Measurements from ENCODE around the gene COPS6. TPM values are rescaled to one million over a fixed set of nuclear protein-coding genes. Genes with fewer than 3 reads are reported as not detected.
A peak's percentile ranks its signal among the peaks of the same experiment; 100 is the strongest.
"Not testable (repeated sequence)": the region's sequence is repeated elsewhere in the genome, so short reads cannot be mapped to it uniquely, and the experiment has no call there.

Gene COPS6
- total and polyA plus RNA-seq, 3 donors from 2014 or later: 88.1 to 141 (median 99.5) TPM

DNA sequence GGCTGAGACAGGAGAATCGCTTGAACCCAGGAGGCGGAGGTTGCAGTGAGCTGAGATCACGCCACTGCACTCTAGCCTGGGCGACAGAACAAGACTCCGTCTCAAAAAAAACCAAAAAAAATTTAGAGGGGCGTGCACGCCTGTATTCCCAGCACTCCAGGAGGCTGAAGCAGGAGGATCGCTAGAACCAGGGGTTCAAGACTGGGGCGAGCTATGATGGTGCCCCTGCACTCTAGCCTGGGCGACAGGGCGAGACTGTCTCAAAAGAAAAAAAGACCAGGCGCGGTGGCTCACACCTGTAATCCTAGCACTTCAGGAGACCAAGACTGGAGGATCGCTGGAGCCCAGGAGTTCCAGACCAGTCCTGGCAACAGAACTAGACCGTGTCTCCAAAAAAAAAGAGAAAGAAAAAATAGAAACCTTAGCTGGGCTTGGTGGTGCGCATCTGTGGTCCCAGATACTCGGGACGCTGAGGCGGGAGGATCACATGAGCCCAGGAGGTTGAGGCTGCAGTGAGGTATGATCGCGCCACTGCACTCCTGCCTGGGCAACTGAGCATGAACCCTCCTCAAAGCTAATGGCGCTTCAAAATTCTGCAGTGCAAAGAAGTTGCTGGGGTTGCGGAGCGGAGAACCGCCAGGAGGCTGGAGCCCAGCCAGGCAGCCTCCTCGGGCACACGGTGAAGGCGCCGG, 37.6 kb downstream of the COPS6 start:
- peaks cover 13% of the 10 kb centered on the region for H3K4me1 ChIP-seq
- 9 to 13% methylated on average over 22 to 29 of the region's 29 CpGs for WGBS, 2 donors
- TF ChIP-seq POLR2A (IDR thresholded peaks at IDR 0.05) (no peak), CTCF (IDR thresholded peaks at IDR 0.05) (no peak)
- no peak for DNase-seq
- intact Hi-C loops (cut with DNase I; ENCODE audit: low total_unique reads): loop anchor here (5.0 kb wide), 1 partner anchor 39 kb away; the partner anchor contains the start of gene COPS6
- no peaks in the 10 kb centered on the region for H3K27me3 ChIP-seq
- no peaks in the 10 kb centered on the region for H3K36me3 ChIP-seq (ENCODE audit: low read depth, missing control alignments)
- no peaks in the 10 kb centered on the region for H3K9me3 ChIP-seq
- peak overlapping the region; percentile 87 to 97 for H3K27ac ChIP-seq
- peak overlapping the region; percentile 68 to 75 for H3K4me3 ChIP-seq

- WGBS, 2 donors: 0% methylated on average over 12 to 53 of the region's 85 CpGs
- intact Hi-C loops (cut with DNase I; ENCODE audit: low total_unique reads): loop anchor here (5.0 kb wide), 1 partner anchor 40 kb away; the partner anchor contains the start of gene COPS6
- TF ChIP-seq CTCF (IDR thresholded peaks at IDR 0.05): no peak
- TF ChIP-seq POLR2A (IDR thresholded peaks at IDR 0.05): no peak
These were observed 38.4 kb downstream of the COPS6 start, which contains the start of gene MBLAC1 for GRCh38 chr7:100126931-100127865. Gene MBLAC1, plus strand, starts transcription at chr7:100126967. Its CDS starts 429 bp downstream, at chr7:100127396.

GRCh38 chr7:100127866-100128636, 39.3 kb downstream of the COPS6 start:
- Histone ChIP-seq H3K9me3 (no peaks in the 10 kb centered on the region), H3K27me3 (no peaks in the 10 kb centered on the region), H3K4me3 (peak overlapping the region; percentile 68 to 75), H3K27ac (peak overlapping the region; percentile 87 to 97), H3K4me1 (peaks cover 17% of the 10 kb centered on the region), H3K36me3 (ENCODE audit: low read depth, missing control alignments) (no peaks in the 10 kb centered on the region)
- peak; percentile 48 for DNase-seq
- WGBS, 2 donors: 2 to 3% methylated on average over 18 to 37 of the region's 37 CpGs
- TF ChIP-seq POLR2A (IDR thresholded peaks at IDR 0.05): no peak
- no peak for TF ChIP-seq CTCF (IDR thresholded peaks at IDR 0.05)
- intact Hi-C loops (cut with DNase I; ENCODE audit: low total_unique reads): loop anchor here (5.0 kb wide), 1 partner anchor 41 kb away; the partner anchor contains the start of gene COPS6

More at GRCh38 chr7:100126931-100127865, 38.4 kb downstream of the COPS6 start, which contains the start of gene MBLAC1:
- peak; percentile 95 for DNase-seq
- H3K4me1 ChIP-seq: peaks cover 13% of the 10 kb centered on the region
- H3K9me3 ChIP-seq: no peaks in the 10 kb centered on the region
- H3K27me3 ChIP-seq: no peaks in the 10 kb centered on the region
- H3K27ac ChIP-seq: peak within 1 kb of the TSS; percentile 87 to 97
- H3K4me3 ChIP-seq: peak within 1 kb of the TSS; percentile 68 to 75
- H3K36me3 ChIP-seq (ENCODE audit: low read depth, missing control alignments): no peaks in the 10 kb centered on the region

- TF ChIP-seq POLR2A (IDR thresholded peaks at IDR 0.05) (no peak), CTCF (IDR thresholded peaks at IDR 0.05) (no peak)
- Histone ChIP-seq H3K4me3 (no peak overlapping the region), H3K9me3 (no peaks in the 10 kb centered on the region), H3K27ac (no peak overlapping the region), H3K27me3 (no peaks in the 10 kb centered on the region), H3K36me3 (ENCODE audit: low read depth, missing control alignments) (no peaks in the 10 kb centered on the region), H3K4me1 (peaks cover 18% of the 10 kb centered on the region)
- DNase-seq: no peak
- 42 to 78% methylated on average over 1 of the region's 1 CpG for WGBS, 2 donors
- intact Hi-C loops (cut with DNase I; ENCODE audit: low total_unique reads): loop anchor here (5.0 kb wide), 1 partner anchor 41 kb away; the partner anchor contains the start of gene COPS6
These were observed 39.8 kb downstream of the COPS6 start for GRCh38 chr7:100128637-100128963.

GRCh38 chr7:100130220-100130607, 41.4 kb downstream of the COPS6 start:
- H3K27ac ChIP-seq; intact Hi-C loops (cut with DNase I; ENCODE audit: low total_unique reads); H3K36me3 ChIP-seq (ENCODE audit: low read depth, missing control alignments); DNase-seq; H3K27me3 ChIP-seq; H3K9me3 ChIP-seq; H3K4me3 ChIP-seq: not testable (repeated sequence)
- 93% methylated on average over 1 of the region's 1 CpG for whole genome bisulfite sequencing, 2 donors
- H3K4me1 ChIP-seq: peaks cover 14% of the 10 kb centered on the region
